ENCODE data around the gene MSMB.
"Not testable (repeated sequence)": the region's sequence is repeated elsewhere in the genome, so short reads cannot be mapped to it uniquely, and the experiment has no call there.

MSMB gene, protein sequence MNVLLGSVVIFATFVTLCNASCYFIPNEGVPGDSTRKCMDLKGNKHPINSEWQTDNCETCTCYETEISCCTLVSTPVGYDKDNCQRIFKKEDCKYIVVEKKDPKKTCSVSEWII

DNA sequence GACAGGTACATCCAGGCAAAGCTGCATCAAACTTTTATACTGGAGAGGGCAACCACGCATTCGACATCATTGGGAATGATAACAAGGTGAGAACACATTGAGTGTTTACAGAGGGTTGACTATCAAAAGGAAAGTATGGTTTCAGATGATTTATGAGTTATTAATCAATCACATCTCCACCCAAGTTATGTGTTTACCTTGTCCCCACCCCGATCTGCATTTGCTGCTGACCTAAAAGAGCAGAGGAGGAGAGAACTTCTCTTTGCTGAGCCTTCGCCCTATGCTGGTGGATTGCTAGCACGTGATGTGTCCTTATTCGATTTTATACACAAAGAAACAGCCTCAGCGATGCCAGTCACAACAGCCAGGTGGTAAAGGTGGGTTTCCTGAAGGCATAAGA is at the start of gene MSMB:
TSS of gene MSMB (minus strand) at position 9 of the 400 bp plus-strand sequence. CDS start 32 bp downstream, outside the sequence.
- DNase-seq (ENCODE audit: low read depth): no peak

DNA sequence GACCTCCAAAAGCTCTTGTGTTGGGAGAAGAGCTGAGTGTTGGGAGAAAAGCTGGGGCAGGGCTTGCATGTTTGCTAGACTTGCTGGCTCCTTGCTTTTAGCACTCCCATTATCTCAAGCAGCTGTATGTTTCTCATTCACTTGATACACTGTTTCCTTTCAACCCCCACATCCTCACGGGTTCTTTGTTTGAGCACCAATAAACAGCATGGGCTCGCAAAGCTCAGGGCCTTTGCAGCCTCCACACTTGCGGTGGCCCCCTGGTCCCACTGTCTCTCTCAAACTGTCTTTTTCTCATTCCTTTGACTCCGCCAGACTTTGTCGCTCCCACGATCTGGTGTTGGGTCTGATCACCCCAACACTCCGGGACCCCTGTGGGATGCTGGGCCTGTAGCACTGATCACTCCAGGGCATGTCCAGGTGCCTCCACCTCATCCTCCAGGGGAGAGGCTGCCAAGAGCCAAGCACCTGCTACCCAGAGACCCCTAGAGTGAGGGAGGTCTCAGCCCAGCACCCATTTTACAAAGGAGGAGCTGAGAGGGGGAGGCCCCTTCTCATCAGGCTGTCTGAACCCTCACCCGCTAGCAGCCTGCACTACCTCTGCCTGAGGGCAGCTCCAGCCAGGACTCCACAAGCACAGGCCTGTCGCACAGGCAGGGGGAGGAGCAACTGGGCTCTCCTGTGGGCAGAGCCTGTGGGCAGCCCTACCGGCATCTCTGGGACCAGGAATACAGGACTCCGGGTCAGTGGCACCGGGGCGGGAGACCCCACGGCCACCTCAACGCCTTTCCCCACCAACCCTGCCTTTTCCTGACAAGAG is 49.1 kb upstream of the MSMB start:
- no peak for DNase-seq (ENCODE audit: low read depth)

DNA sequence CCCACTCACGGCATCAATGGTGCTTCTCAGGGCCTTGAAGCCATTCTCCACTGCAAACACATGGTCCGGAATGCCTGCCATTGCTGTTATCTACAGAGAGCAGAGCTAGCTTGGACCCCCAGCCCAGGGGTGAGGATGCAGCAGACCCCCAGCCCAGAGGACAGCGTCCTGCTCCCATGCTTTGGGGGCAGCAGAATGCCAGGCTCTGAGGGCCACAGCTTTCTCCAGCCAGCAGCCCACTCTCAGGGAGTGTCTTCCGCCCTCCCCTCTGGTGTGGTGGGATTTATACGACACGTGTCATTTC is 48.1 kb upstream of the MSMB start:
- DNase-seq (ENCODE audit: low read depth): no peak

DNA sequence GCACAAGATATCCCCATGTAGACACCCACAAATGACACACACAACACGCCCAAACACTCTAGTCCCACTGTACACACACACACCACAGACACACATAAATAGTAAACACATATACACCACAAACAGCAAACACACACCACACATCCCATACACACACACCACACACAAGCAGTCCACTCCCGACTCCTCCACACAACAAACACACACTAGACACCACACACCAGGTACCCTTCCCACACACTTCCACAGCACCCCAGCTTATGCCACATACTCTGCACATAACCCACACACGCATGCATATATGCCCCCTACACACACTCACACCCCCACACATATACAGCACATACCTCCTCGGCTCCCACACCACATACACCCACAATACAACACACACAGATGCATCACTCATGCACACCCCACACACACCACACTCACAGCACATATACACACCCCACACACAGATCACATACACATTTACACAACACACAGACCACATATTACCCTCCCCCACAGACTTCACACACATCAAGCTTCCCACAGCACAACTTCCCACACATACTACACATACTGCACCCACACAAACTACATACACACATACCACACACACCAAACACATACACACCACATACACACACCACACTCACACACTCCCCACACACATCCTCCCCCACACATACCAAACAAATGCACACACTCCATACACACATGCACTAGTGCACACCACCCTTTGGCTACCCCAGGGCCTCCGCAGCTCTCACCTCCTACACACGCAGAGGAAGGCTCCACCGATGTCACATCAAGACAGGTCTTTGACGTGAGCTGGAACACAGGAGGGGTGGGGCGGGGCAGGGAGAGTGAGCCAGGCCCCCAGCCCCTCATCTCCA is 47.5 kb upstream of the MSMB start:
- not testable (repeated sequence) for DNase-seq (ENCODE audit: low read depth)

DNA sequence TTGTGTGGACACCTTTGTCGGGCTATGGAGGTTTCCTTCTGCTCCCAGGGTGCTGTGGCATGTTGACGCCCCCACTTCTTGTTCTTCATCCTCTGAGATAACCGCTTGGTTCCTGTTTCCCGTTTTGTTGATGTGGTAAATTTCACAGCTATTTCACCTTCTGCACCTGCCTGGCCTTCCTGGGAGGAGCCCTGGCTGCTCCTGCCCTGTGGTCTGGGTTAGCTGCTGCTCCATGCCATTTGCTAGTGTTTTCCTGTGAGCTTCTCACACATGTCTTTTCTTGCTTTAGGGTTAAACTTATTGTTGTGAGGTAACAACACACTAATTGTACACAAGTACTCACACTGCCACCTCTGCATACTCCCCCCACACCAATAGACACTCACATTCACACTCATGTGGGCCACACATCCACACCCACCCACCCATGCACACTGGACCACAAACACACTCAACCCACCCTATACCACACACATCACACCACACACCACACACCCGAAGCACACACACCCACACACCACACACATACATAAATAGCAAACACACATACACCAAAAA is 46.5 kb upstream of the MSMB start:
- no peak for DNase-seq (ENCODE audit: low read depth)

DNA sequence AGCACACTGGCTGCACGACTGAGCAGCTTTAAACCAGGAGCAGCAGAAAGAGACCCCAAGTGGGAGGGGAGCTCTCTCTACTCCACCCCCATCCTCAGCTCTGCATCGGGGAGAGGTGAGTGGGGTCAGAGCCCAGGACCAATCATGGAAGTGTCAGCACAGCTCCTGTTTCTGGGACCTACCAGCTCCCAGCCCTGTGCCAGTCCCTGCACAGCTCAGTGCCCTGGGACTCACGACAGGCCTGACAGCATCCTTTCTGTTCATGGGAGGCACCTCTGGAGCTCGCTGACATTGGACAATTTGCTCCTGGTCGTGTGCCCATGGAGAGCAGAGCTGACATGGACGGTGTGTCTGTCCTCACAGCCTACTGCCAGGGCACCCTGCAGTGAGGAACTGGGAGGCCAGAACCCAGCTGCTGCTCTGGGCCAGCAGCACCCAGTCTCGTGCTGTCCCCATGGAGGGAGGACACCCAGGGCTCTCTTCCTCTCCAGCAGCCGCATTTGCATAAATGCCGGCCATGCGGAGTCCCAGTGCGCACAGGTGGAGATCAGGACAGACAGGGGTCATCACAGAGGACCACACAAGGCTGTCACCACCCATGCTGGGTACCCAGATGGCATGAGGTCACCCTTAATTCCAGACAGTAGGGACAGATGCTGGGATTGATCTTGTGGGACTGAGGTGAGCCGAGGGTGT is 45.9 kb upstream of the MSMB start:
- no peak for DNase-seq (ENCODE audit: low read depth)

DNA sequence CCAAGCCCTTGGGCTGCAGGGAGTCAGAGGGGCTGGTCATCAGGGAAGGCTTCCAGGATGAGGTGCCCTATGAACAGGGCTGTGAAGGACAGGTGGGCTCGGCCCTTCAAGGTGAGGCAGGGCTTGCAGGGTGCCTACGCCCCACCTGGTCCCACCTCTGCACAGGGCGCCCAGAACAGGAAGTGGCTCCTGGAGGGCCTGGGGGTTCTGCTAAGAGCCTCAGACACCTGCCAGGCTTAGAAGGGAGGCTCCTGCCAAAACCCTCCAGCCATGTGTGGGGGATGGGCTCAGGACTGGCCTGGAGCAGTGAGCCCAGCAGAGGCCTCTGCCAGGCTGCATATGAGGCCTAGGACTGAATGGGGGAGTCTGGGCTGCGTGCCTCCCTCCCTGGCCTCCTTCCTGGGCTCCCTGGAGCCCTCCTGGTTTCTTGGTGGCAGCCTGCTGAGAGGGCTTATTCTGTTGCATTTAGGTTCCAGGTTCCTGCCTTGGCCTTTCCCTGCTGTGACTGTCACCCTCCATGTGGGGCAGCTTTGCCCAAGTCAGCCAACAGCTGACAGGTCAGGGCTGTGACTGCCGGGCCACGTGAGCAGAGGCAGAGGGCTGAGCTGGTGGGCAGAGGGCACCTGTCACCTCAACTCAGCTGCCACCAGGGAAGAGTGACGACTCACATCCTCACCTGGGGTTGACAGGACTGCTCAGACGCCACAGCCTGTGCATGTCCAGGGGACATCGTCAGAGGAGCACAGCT is 45.2 kb upstream of the MSMB start:
- DNase-seq (ENCODE audit: low read depth): no peak

DNA sequence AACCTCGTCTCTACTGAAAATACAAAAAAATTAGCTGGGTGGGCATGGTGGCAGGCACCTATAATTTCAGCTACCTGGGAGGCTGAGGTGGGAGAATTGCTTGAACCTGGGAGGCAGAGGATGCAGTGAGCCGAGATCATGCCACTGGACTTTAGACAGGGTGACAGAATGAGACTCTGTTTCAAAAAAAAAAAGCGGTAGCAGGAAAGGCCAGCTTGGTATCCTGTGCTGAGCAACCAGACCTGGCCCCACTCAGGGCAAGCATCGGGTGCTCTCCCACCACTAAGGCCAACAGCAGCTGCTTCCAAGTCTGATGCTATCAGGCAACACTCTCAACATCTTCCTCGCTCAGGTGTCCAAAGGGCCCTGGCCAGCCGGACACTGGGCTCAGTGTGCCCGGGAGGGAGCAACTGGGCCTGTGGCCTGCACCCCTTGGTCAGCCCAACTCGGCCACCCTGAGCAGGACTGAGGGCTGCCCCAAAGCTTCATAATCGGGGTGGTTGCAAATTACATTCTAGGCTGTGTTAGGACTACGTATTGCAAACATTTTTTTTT is 44.3 kb upstream of the MSMB start:
- DNase-seq (ENCODE audit: low read depth): no peak

DNA sequence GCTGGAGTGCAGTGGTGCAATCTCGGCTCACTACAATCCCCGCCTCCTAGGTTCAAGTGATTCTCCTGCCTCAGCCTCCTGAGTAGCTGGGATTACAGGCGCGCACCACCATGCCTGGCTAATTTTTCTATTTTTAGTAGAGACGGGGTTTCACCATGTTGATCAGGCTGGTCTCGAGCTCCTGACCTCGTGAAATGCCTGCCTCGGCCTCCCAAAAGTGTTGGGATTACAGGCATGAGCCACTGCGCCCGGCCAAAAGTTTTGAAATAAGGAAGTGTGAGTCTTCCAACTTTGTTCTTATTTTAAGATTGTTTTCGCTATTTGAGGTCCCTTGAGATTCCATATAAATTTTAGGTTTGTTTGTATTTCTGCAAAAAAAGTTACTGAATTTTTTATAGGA is 41.3 kb upstream of the MSMB start:
- DNase-seq (ENCODE audit: low read depth): not testable (repeated sequence)

DNA sequence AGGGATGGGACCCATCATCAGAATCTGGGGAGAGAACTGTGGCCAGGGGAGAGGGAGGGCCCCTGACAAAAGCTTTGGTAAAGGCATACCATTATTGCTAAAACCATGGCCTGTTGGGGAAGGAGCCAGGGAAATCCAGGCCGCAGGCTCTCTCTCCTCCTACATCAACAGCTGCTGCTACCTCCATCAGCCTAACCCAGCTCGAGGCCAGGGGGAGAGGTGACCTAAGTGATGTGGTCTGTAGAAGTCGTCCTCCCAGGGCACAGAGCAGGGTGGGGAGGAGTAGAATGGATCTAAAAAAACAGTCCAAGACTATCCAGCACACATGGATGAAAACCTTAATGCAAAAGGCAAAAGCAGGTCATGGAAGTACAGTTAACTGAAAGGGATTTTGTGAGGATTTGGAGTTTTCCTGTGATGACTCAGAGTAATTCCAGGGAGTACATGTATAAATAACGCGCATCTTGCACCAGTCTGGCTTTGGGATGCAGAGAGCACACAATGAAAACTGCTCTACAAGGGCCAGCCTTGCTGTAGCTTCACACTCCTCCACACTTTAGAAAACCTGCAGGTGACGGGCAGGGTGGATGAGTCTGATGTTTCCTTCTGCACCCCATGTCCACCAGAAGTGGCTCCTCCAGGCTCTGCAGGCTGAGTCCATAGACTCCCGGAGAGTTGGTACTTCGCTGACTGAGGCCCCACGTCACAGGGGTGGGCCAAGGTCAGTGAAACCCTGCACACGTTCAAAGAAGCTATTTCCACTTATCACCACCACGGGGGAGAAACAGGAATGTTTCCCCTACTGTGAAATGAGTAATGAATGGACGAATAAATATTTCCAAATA is 38.5 kb upstream of the MSMB start:
- DNase-seq (ENCODE audit: low read depth): no peak

DNA sequence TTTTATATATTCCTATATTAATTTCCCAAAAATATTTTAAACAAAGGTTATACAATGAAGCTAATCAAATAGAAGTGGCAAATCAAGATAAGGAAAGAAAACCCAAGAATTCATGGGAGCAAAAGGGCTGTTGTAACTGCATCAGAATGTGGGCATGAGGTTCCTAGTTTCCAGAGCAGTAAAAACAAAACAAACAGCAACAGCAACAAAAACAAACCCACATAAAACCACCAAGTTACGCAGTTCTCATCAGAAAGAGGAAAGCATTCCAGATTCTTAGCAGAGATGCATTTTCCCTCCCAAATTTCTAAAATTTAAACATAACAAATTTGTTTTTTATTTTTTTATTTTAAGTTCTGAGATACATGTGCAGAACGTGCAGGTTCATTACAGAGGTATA is 34.8 kb upstream of the MSMB start:
- DNase-seq (ENCODE audit: low read depth): no peak

DNA sequence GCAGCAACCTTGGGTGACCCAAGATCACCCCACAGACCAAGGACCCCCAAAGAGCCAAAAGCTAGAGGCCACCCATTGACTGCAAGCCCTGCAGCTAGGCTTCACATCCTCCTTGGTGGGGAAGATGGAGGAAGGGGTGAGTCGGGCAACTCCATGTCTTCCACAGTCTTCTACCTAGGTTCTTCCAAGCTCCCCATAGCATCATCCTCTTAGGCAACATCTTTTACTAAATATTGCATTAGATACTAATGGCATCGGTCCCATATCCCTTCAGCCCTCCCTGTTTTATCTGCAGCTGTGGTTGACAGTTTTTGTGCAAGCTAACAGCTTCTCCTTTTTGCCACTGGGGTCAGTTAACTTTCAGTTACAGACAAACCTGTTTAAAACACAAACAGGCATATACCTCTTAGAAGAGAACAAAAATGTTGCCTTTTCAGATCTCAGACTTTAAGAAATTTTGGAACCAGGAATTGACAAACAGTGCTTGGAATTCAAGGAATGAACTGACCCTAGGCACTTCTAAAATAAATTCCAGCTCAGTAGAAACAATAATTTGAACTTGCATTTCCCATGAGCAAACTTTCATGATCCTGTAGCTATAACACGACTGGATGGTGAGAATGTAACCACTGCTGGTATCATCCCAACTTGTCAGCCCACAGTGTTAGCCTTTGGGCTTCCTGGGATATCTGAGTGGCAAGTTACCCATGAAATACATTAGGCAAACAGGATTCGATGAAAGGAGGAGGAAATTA is 33.9 kb upstream of the MSMB start:
- DNase-seq (ENCODE audit: low read depth): no peak

DNA sequence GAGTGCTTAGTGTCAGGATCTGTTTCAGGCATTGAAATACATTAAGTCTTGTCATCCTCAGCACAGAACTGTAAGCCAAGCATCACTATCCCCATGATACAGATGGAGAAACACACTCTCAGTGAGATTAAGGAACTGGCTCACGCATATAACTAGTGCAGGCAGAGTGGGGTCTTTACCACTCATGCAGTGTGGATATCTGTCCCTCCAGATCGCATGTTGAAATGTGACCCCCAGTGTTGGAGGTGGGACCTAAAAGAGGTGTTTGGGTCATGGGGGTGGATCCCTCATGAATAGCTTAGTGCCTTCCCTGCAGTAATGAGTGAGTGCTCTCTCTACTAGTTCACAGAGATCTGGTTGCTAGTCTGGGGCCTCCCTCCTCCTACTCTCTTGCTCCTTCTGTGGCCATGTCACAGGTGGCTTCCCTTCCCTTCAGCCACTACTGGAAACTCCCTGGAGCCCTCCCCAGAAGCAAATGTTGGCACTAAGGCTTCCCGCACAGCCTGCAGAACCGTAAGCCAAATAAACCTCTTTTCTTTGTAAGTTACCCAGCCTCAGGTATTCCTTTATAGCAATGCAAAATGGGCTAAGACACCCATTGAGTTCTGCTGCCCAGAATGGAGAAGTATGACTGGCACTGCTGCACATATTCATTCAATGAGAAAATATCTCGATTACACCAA is 31.8 kb upstream of the MSMB start:
- DNase-seq (ENCODE audit: low read depth): no peak

DNA sequence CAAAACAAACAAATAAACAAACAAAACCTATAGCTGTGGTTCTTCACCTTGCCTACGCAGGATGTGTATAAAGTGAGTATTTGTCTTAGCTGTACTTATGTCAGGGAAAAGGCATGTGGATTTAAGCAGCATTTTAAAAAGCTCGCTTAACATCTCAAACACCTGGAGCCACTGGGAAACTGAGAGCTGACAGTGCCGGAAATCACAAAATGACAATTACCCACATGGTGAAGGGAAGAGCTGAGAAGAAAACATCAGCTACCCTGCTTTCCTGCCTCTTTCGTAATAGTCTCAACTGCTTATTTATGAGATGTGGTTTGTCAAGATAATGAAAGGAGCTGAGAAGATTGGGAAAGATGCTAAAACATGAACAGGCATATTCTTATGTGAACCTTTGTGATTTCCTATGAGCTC is 31.1 kb upstream of the MSMB start:
- DNase-seq (ENCODE audit: low read depth): no peak

DNA sequence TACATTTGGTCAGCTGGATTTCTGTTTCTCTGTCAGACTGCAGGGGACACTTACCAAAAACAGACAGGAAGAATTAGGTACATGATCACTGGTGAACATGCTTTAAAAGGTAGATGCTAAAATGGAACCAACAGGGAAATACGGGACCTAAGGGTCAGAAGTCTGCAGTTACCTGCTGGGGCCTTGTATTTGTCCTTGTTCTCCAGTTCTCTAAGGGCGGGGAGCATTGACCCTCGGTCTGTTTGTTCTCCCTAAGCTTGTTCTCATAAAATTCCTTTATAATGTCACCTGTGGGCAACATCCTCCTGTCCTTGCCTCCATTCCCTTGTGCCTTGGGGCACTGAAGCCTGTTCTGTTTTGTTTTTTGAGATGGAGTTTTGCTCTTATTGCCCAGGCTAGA is 29.8 kb upstream of the MSMB start:
- no peak for DNase-seq (ENCODE audit: low read depth)

DNA sequence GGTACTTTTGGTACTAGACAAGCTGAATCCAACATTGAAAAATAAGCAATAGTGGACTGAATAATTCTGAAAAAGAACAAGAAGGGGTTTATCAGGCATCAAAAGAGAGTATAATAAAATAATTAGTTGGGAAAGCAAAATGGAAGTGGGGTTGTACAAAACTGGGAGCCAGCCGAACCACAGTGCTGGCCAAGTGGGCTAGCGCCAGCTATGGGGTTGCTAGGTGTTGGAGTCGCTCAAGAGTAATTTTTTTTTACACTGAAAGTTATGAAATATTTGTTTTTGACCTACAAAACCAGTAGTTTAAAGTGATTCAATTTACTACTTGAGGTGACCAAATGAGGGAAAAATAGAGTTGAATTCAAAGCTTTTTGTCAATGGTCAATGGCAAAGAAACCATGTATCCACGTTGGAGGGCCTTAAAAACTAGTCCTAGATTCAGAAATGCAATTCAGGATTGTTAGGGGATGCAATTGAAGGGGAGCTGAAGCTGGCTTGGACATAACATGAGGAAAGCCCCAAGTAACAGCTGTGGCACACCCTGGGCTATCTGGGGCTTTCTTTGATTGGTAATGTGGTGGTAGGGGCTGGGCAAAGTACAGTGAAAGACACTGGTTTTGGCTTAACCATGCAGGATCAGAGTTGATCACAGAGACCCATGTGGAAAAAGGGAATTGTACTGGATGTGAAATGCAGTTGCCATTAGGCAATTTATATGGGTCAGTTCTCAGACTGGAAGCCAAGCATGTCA is 28.3 kb upstream of the MSMB start:
- no peak for DNase-seq (ENCODE audit: low read depth)

DNA sequence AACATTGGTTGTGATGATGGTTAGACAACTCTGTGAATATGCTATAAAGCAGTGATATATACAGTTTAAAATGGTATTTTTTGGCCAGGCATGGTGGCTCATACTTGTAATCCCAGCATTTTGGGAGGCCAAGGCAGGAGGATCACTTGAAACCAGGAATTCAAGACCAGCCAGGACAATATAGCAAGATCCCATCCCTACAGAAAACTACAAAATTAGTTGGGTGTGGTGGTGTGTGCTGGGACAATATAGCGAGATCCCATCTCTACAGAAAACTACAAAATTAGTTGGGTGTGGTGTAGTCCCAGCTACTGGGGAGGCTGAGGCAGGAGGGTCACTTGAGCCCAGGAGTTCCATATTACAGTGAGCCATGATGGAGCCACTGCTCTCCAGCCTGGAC is 27.5 kb upstream of the MSMB start:
- DNase-seq (ENCODE audit: low read depth): no peak

DNA sequence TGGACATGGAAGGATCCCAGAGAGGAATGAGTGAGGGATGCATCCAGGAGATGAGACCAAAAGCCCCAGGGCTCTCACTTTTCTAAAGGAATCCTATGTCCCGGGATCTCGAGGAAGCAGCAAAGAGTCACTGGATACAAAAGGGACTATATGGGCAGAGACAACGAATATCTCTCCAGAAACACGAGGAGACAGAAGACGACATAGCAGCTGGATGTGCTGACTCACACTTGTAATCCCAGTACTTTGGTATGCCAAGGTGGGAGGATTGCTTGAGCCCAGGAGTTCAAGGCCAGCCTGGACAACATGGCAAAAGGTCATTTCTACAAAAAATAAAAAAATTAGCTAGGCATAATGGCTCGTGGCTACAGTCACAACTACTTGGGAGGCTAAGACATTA is 24.7 kb upstream of the MSMB start:
- DNase-seq (ENCODE audit: low read depth): no peak

All from stimulated activated CD8-positive, alpha-beta memory T cell treated with anti-CD3 and anti-CD28 coated beads, Interleukin-15, amount 100 ng/mL, for 1 hour (primary cell).